HepG2 (cell line): Measurements from ENCODE around the gene ZMYND8. TPM values are rescaled to one million over a fixed set of nuclear protein-coding genes. Genes with fewer than 3 reads are reported as not detected.

ENCODE experiments used
- ARID2 ChIP-seq: sonication (generic); formaldehyde crosslinking; IDR thresholded peaks from 2 replicates; pipeline ENCODE4 v1.8.1; 2022; ENCODE audit warnings: mild to moderate bottlenecking, missing genetic modification reagents, borderline replicate concordance
- BRD4 ChIP-seq: sonication (generic); formaldehyde crosslinking; IDR thresholded peaks from 2 replicates; pipeline ENCODE4 v1.4.0; 2020; ENCODE audit warnings: missing genetic modification reagents
- EHMT2 ChIP-seq: fragments of 200-600 bp; sonication (generic); IDR thresholded peaks from 2 replicates; pipeline ENCODE4 v1.7.0; 2017; ENCODE audit warnings: antibody characterized with exemption, low read depth, low read length, borderline replicate concordance
- FOXC1 ChIP-seq: sonication (generic); formaldehyde crosslinking; IDR thresholded peaks from 2 replicates; pipeline ENCODE4 v1.8.0; 2022; ENCODE audit warnings: mild to moderate bottlenecking, missing genetic modification reagents, borderline replicate concordance
- GLMP ChIP-seq: sonication (generic); formaldehyde crosslinking; IDR thresholded peaks from 2 replicates; pipeline ENCODE4 v1.9.0; 2021; ENCODE audit warnings: missing genetic modification reagents, mild to moderate bottlenecking, borderline replicate concordance
- JUND ChIP-seq: sonication (generic); formaldehyde crosslinking; IDR thresholded peaks from 2 replicates; pipeline ENCODE4 v1.8.0; 2022; ENCODE audit warnings: mild to moderate bottlenecking, missing genetic modification reagents
- KDM4B ChIP-seq: sonication (generic); formaldehyde crosslinking; IDR thresholded peaks from 2 replicates; pipeline ENCODE4 v1.4.0; 2020; ENCODE audit warnings: missing genetic modification reagents
- NFRKB ChIP-seq: fragments of 450-650 bp; IDR thresholded peaks from 2 replicates; pipeline ENCODE4 v1.6.1; 2017
- REST ChIP-seq, 2 experiments: IDR thresholded peaks; 2 replicates each; pipeline ENCODE4 v1.6.1; 2011 to 2012; ENCODE audit warnings: low read length in 2 of 2, borderline replicate concordance in 1 of 2, low read depth in 1 of 2, mild to moderate bottlenecking in 1 of 2, moderate library complexity in 1 of 2
- RXRB ChIP-seq: IDR thresholded peaks from 2 replicates; pipeline ENCODE4 v1.6.1; 2016; ENCODE audit warnings: borderline replicate concordance, missing genetic modification reagents, missing compliant biosample characterization
- TBX2 ChIP-seq: sonication (generic); formaldehyde crosslinking; IDR thresholded peaks from 2 replicates; pipeline ENCODE4 v1.5.0; 2020; ENCODE audit warnings: missing genetic modification reagents, mild to moderate bottlenecking, borderline replicate concordance
- TRAFD1 ChIP-seq: sonication (generic); formaldehyde crosslinking; IDR thresholded peaks from 2 replicates; pipeline ENCODE4 v1.5.1; 2020; ENCODE audit warnings: missing genetic modification reagents, mild to moderate bottlenecking, borderline replicate concordance
- ZBTB1 ChIP-seq: sonication (generic); formaldehyde crosslinking; IDR thresholded peaks from 2 replicates; pipeline ENCODE4 v1.4.0; 2020; ENCODE audit warnings: missing genetic modification reagents, borderline replicate concordance
- ZBTB7A ChIP-seq: sonication (generic); formaldehyde crosslinking; IDR thresholded peaks from 2 replicates; pipeline ENCODE4 v1.8.0; 2022; ENCODE audit warnings: mild to moderate bottlenecking, missing genetic modification reagents
- ZNF530 ChIP-seq: sonication (generic); formaldehyde crosslinking; IDR thresholded peaks from 2 replicates; pipeline ENCODE4 v1.5.0; 2020; ENCODE audit warnings: low read depth, mild to moderate bottlenecking, missing genetic modification reagents
- ZNF672 ChIP-seq: sonication (generic); formaldehyde crosslinking; IDR thresholded peaks from 2 replicates; pipeline ENCODE4 v1.8.1; 2022; ENCODE audit warnings: missing genetic modification reagents
- ZSCAN20 ChIP-seq: sonication (generic); formaldehyde crosslinking; IDR thresholded peaks from 2 replicates; pipeline ENCODE4 v1.4.0; 2020; ENCODE audit warnings: missing genetic modification reagents, mild to moderate bottlenecking, borderline replicate concordance
- polyA plus RNA-seq, 8 experiments: library from polyadenylated mRNA; depleted of rRNA in 3 of 8; stranded (reverse) in 7 of 8; unstranded in 1 of 8; fragments of >200 nt; fragmentation: Illumina TruSeq in 4 of 8; extraction: Trizol in 4 of 8; gene quantifications; 2 replicates each; pipeline versions ENCODE4 v1.2.1 to v1.2.3, GENCODE V29; 2011 to 2016; ENCODE audit warnings: low read depth in 4 of 8, missing spikeins in 1 of 8, mixed read lengths in 1 of 8; ENCODE audit not compliant: insufficient read depth in 1 of 8
- total RNA-seq, 5 experiments: library from RNA; depleted of rRNA; stranded (reverse); fragments of >200 nt; fragmentation: Illumina TruSeq; extraction: Trizol; gene quantifications; 2 replicates each; pipeline ENCODE4 v1.2.3, GENCODE V29; 2016; ENCODE audit warnings: low read depth in 1 of 5

Gene ZMYND8
- total and polyA plus RNA-seq, 2 of the 13 experiments (the other 11 are each of a cell fraction or from before 2014, with no cell fraction given) = 53.9 to 84.7 TPM

DNA sequence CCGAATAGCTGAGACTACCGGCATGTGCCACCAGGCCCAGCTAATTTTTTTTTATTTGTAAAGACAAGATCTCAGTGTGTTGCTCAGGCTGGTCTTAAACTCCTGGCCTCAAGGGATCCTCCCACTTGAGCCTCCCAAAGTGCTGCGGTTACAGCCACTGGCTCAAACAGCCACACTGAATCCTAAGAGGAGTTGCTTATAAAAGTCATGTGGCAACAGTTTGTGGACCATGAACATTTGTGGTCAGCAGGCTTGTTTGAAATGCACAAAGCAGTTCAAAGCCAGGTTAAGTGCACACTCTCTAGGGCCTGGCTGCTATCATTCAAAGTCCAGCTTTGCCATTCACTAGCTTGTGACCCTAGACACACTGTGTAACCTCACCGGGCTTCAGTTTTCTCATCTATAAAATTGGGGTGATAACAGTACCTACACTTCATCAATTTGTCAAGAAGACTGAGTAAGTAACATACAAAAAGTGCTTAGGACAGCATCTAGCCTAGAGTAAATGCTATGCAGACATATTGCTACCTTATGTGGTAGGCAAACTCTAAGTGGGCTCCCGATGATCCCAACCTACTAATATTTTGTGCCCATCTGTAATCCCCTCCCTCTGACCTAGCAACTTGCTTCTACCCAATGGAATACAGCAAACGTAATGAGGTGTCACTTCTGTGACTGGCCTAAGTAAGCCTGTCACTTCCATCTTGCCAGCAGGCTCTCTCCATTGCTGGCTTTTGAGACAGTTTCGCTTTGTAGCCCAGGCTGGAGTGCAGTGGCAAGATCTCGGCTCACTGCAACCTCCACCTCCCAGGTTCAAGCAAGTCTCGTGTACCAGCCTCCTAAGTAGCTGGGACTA, 122.9 kb downstream of the ZMYND8 start (continued):
- TF ChIP-seq JUND (CRISPR knock-in tag) (0 out of 2 replicates have a peak, but pooled peaks have one; percentile 35), TRAFD1 (CRISPR knock-in tag) (no peak), GLMP (no peak), BRD4 (CRISPR knock-in tag) (no peak), RXRB (CRISPR knock-in tag) (peak; percentile 100), NFRKB (no peak), ZSCAN20 (CRISPR knock-in tag) (no peak), KDM4B (CRISPR knock-in tag) (peak; percentile 97), ARID2 (CRISPR knock-in tag) (no peak), TBX2 (peak; percentile 94), ZNF530 (CRISPR knock-in tag) (no peak), ZBTB1 (CRISPR knock-in tag) (no peak), EHMT2 (peak; percentile 89; the same call in 1 of the 2 replicates), ZNF672 (CRISPR knock-in tag) (no peak), REST (IDR thresholded peaks at IDR 0.05; ENCODE audit: borderline replicate concordance in 1 of 2, low read depth in 1 of 2, low read length in 2 of 2) (peak in 1 of 2 experiments; percentile 76; a peak in 2 of 4 replicates), FOXC1 (CRISPR knock-in tag) (no peak), ZBTB7A (CRISPR knock-in tag) (0 out of 2 replicates have a peak, but pooled peaks have one; percentile 25)
